RKO (cell line): Measurements from ENCODE around the gene SOX11.
"Not testable (repeated sequence)": the region's sequence is repeated elsewhere in the genome, so short reads cannot be mapped to it uniquely, and the experiment has no call there.

Source experiments
- DNase-seq: peaks from one replicate; pipeline ENCODE4 v3.0.0-alpha.2; 2016; ENCODE audit warnings: low spot score

SOX11 gene

GRCh38 chr2:5691985-5692529 lies at the start of gene SOX11:
Gene SOX11, plus strand, starts transcription at chr2:5692384. Its CDS starts 338 bp downstream, at chr2:5692722.
- no peak for DNase-seq

DNA sequence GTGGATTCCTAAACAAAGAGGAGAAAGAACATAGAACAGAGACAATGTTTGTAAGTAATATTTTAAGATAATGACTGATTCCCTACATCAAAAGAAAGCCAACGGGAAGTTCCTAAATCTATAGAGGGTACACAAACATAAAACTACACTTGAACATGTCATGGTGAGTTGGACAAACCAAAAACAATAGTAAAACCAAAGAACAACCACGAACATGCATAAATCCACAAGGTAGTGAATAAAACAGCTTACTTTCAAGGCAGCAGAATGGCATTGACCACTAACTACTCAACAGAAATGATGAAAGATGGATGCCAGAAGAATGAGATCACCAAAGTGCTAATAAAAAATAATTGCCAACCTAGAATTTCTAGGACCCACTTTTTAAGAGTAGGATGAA lies 39.5 kb upstream of the SOX11 start:
- not testable (repeated sequence) for DNase-seq

DNA sequence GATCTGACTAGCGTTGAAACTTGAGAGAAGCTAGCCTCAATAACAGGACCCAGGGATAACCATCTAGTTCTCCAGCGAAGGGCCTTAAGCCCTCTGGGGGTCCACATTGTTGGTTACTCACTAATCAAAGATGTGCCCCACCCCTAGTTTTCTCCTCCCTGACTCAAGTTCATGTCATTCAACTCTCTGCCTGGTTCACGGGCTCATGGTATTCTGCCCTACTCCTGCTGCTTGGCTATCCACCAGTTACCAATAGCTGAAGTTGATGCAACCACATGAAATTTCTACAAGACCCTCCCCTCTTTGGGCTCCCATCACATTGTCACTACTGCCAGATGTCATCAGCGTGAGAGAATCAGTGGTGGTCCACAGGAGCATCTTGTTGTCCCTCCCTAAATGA lies 38.4 kb upstream of the SOX11 start:
- DNase-seq, result not testable (repeated sequence)

- no peak for DNase-seq
These were observed 35.0 kb upstream of the SOX11 start for GRCh38 chr2:5657231-5657630.

DNA sequence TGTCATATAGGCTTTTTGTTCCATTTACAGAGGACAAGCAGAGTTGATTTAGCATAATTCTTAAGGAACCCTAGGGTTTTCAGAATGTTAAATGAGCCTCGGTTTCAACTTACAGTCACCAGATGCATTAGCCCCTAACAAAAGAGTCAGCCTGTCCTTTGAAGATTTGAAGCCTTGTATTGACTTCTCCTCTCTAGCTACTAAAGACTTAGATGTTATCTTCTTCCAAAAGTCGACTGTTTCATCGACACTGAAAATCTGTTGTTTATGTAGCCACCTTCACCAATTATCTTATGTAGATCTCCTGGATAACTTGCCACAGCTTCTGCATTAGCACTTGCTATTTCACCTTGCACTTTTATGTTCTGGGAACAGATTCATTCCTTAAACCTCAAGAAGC lies 31.6 kb upstream of the SOX11 start:
- DNase-seq, result no peak

DNA sequence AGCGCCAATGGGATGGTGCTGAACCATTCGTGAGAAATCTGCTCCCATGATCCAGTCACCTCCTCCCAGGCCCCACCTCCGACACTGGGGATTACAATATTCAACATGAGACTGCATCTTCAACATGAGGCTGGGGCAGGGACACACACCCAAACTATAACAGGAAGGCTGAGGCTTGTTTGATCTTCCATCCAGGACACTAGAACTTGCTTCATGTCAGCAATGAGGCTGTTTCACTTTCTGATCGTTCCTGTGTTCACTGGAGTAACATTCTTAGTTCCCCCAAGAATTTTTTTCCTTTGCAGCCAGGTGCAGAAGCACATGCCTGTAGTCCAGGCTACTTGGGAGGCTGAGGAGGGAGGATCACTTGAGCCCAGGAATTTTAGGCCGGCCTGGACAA lies 30.8 kb upstream of the SOX11 start:
- no peak for DNase-seq

- DNase-seq, result no peak
These were observed 27.9 kb upstream of the SOX11 start for GRCh38 chr2:5664278-5664681.

GRCh38 chr2:5665066-5665465 lies 27.1 kb upstream of the SOX11 start:
- no peak for DNase-seq

- DNase-seq, result peak; percentile 8
These were observed 25.4 kb upstream of the SOX11 start for GRCh38 chr2:5666798-5667197.

GRCh38 chr2:5667655-5668054 lies 24.5 kb upstream of the SOX11 start:
- not testable (repeated sequence) for DNase-seq

DNA sequence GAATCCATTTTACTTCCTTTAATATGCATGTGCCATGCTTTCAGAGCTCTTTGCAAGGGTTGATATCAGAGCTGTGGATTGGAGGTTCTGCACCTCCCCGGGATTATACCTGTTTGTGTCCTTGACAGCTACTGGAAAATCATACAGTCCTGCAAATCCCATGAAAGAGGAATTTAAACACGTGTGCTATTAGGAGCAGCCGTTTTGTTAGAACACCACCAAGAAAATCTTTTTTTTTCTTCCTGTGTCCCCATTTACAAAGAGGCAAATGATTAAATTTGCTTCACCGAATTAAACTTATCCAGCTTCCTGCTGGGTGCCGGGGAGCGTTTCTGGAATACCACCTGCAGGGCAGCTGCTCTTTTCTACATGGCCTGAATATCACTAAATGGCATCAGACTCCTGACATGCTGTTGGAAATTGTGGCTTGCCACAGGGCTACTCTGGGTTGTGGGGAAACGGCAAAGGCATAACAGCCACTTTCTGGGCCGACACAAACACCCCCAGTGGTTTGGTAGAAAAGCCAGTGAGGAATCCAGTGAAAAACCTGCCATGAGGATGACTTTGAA lies 23.4 kb upstream of the SOX11 start:
- no peak for DNase-seq

DNA sequence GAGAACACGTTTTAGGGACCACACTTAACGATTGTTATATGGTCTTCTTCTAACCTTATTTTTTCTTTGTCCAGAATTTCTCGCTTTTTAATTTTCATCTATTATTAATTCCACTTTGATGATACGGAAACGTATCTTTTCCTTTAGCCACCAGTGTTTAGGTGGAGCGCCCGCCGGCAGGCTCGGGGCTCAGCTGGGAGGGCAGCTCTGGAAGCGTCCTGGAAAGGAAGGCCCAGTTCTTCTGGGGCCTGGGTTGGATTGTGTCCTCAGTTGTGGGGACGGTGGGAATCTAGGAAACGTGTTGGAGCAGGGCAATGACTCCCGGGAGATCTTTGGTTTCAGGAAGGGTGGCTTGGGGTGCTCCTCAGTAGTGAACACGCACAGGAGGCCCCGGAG lies 19.4 kb upstream of the SOX11 start:
- DNase-seq, result no peak

DNA sequence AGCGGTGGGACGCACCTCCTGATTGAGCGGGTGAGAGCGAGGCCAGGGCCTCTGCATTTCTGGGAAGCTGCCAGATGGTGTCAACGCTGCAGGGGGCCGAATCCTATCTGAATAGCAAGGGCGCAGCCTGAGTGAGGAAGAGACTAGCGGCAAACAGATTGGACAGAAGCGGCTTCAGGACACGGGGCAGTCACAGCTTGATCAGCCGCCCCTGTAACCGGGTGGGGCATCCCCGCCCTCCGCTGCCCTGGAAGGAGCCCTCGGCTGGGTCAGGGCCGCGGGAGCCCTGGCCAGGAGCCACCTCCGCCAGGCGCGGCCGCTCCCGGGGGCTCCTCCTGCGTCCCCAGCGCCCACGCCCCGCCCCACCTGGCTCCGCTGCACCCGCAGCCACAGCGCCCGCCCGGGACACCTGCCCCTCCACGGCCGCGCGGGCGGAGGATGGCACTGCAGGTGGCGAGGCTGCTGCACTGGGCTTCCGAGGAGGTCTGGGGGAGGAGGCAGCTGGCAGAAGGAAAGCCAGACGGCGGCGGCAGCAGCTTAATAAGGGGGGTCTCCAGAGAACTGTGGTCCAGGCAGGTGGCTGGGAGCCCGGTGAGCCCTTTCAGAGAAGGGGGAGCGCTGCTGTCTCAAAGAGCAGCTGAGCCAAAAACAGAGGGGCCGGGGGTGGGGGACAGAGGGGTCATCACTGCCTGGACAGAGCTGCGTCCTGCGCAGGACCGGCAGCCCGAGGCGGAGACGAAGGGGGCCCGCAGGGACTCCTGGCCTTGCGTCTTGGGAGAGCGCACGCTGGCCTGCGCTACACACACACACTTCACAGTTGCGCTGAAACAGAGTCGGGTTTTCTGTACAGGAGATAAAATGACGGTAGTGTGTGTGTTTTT lies 18.8 kb upstream of the SOX11 start:
- no peak for DNase-seq

- DNase-seq, result no peak
These were observed 18.2 kb upstream of the SOX11 start for GRCh38 chr2:5674026-5674340.

DNA sequence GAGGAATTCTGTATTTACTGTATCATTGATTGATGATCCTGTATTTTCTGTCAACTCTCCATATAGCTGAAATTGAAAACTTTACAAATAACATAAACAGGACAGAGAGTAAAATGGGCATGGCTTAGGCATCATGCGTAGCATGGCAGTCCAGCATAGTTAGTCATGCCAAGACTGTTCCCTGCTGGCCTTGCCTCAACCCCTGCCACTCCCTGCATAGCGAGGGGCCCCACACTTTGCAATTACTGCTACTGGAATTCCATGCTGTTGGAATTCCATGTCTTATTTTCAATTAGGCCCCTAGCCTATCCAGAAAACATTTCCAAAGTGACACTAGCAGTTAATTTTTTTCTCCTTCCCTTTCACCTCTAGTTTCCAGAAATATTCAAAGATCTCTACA lies 15.1 kb upstream of the SOX11 start:
- DNase-seq, result no peak

- no peak for DNase-seq
These were observed 8.7 kb upstream of the SOX11 start for GRCh38 chr2:5683471-5683870.

GRCh38 chr2:5685225-5685624 lies 7.0 kb upstream of the SOX11 start:
- DNase-seq, result no peak

- DNase-seq, result no peak
These were observed 6.1 kb upstream of the SOX11 start for GRCh38 chr2:5686068-5686467.

DNA sequence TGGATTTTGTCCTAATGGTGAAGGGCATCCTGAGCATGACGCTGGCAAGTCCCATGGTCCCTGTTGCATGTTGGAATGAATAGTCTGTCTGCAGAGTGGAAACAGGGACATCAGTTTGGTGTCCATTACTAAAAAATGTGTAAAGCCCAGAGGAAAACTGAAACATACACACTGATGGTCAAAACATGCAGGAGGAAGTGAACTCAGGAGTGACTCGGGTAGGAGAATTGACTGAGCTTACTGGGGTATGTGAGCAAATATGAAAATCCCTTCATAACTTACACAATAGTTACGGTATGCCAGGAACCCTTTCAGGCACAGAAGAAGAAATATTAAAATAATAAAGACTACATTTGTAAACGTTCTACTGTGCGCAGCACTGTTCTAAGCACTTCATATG lies 5.6 kb upstream of the SOX11 start:
- no peak for DNase-seq

DNA sequence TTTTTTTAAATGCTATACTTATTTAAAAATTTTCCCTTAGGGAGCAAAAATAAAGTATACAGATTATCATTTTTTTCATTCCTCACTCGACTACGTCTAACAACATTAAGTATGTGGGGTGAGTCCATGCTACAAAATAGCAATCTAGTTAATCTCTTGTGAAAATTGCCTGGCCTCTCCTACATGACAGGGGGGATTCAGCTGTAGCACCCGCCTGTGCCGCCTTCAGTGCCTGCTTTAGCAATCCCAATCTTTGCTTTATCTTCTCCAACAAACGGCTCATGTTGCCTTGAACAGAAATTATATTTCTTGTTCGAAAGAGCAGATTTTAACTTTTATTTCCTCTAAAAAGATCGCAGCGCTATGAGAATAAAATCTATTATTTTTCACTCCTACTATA lies 2.4 kb upstream of the SOX11 start:
- DNase-seq, result no peak

DNA sequence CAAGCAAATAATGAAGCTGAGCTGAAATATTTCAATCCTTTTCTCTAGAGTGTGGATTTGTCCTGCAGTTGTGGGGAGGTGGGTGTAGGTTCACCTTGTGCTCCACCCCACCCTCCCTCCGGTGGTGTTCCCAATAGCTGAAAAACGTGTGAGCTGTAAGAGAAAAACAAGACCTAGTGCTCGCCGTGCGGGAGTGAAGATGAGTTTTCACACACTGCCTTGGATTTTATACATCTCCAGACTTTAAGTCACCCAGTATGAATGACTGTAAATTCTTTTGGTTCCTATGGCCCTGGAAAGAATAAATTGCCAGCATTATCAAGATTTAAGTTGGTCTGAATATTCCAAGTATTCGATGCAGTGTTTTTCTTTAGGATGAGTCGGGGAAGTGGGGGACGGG lies 1.9 kb upstream of the SOX11 start:
- no peak for DNase-seq

- no peak for DNase-seq
These were observed 1.4 kb upstream of the SOX11 start for GRCh38 chr2:5690718-5691220.

GRCh38 chr2:5691221-5691984 lies 781 bp upstream of the SOX11 start:
- DNase-seq, result no peak
